Stomach smooth muscle (tissue), 2 donors: ENCODE measurements around the gene MSI1.
"Not testable (repeated sequence)": the region's sequence is repeated elsewhere in the genome, so short reads cannot be mapped to it uniquely, and the experiment has no call there.

Experiments
- H3K27ac ChIP-seq: one replicate; pipeline ENCODE4 v1.7.0; 2013; ENCODE audit warnings: mild to moderate bottlenecking, low read length, inconsistent platforms
- H3K27me3 ChIP-seq, 2 donors: one replicate each; pipeline ENCODE4 v1.7.0; 2013; ENCODE audit warnings: low read length in 2 of 2; ENCODE audit not compliant: insufficient read depth in 2 of 2, control insufficient read depth in 1 of 2
- H3K36me3 ChIP-seq, 2 donors: one replicate each; pipeline ENCODE4 v1.7.0; 2013; ENCODE audit warnings: low read length in 2 of 2; ENCODE audit not compliant: control insufficient read depth in 2 of 2, insufficient read depth in 2 of 2
- H3K4me1 ChIP-seq: one replicate; pipeline ENCODE4 v1.7.0; 2013; ENCODE audit warnings: low read length; ENCODE audit not compliant: control insufficient read depth, insufficient read depth
- H3K4me3 ChIP-seq, 2 donors: one replicate each; pipeline ENCODE4 v1.7.0; 2013; ENCODE audit warnings: low read length in 2 of 2
- H3K9ac ChIP-seq, 2 donors: one replicate each; pipeline ENCODE4 v1.7.0; 2013; ENCODE audit warnings: low read length in 2 of 2, mild to moderate bottlenecking in 1 of 2
- H3K9me3 ChIP-seq, 2 donors: one replicate each; pipeline ENCODE4 v1.7.0; 2013; ENCODE audit warnings: low read length in 2 of 2; ENCODE audit not compliant: control insufficient read depth in 2 of 2
- donor health status: healthy.
- donor health status: Pancreatic carcinoma.

MSI1 gene

DNA sequence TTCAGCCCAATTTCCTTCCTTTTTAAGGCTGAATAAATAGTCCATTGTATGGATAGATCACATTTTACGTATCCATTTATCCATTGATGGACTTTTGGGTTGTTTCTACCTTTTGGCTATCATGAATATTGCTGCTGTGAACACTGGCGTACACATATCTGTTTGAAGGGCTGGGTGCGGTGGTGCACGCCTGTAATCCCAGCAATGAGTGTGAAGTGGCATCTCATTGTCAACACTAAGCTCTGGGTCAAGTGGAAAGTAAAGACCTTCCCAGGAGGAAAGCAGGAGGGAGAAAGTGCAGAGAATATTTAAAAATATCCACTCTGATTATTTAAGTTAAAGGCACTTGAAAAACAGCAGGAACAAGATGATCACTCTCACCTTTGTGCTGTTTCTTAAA lies 29.7 kb downstream of the MSI1 start:
- Histone ChIP-seq H3K9me3 (no peaks in the 10 kb centered on the region), H3K4me1 (no peaks in the 10 kb centered on the region), H3K27me3 (no peaks in the 10 kb centered on the region), H3K36me3 (no peaks in the 10 kb centered on the region), H3K27ac (no peak overlapping the region), H3K4me3 (no peak overlapping the region), H3K9ac (no peak overlapping the region)

DNA sequence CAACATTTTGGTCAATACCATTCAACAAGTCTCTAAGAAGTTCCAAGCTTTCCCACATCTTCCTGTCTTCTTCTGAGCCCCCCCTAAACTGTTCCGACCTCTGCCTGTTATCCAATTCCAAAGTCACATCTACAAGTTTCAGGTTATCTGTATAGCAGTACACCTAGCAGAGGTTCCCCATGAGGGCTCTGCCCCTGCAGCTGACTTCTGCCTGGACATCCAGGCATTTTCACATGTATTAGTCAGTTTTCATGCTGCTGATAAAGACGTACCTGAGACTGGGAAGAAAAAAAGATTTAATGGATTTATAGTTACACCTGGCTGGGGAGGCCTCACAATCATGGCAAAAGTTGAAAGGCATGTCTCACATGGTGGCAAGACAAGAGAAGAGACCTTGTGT lies 31.2 kb downstream of the MSI1 start:
- no peaks in the 10 kb centered on the region for H3K9me3 ChIP-seq

DNA sequence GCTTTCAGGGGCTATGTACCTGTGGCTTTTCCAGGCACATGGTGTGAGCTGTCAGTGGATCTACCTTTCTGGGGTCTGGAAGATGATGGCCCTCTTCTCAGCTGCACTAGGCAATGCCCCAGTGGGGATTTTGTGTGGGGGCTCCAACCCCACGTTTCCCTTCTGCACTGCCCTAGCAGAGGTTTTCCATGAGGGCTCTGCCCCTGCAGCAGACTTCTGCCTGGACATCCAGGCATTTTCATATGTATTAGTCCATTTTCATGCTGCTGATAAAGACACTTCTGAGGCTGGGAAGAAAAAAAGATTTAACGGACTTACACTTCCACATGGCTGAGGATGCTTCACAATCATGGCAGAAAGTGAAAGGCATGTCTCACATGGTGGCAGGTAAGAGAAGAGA lies 32.6 kb downstream of the MSI1 start:
- H3K4me3 ChIP-seq, H3K4me1 ChIP-seq, H3K36me3 ChIP-seq, H3K27me3 ChIP-seq, H3K9me3 ChIP-seq, H3K27ac ChIP-seq, H3K9ac ChIP-seq: not testable (repeated sequence)

More for the DNA sequence above, 31.2 kb downstream of the MSI1 start:
- H3K4me3 ChIP-seq: no peak overlapping the region
- no peak overlapping the region for H3K9ac ChIP-seq
- H3K27ac ChIP-seq: no peak overlapping the region
- H3K4me1 ChIP-seq: no peaks in the 10 kb centered on the region
- H3K27me3 ChIP-seq: no peaks in the 10 kb centered on the region
- H3K36me3 ChIP-seq: no peaks in the 10 kb centered on the region

DNA sequence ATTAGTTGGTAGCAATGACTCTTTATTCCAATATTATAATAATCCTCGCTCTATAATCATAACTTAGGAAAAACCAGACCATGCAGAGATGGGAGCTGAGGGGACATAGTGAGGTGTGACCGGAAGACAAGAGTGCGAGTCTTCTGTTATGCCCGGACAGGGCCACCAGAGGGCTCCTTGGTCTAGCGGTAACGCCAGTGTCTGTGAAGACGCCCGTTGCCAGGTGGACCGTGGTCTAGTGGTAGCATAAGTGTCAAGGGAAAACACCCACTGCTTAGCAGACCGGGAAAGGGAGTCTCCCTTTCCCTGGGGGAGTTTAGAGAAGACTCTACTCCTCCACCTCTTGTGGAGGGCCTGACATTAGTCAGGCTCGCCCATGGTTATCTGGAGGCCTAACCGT lies 33.5 kb downstream of the MSI1 start:
- H3K27me3 ChIP-seq, H3K36me3 ChIP-seq, H3K27ac ChIP-seq, H3K9ac ChIP-seq, H3K4me3 ChIP-seq, H3K9me3 ChIP-seq, H3K4me1 ChIP-seq: not testable (repeated sequence)

DNA sequence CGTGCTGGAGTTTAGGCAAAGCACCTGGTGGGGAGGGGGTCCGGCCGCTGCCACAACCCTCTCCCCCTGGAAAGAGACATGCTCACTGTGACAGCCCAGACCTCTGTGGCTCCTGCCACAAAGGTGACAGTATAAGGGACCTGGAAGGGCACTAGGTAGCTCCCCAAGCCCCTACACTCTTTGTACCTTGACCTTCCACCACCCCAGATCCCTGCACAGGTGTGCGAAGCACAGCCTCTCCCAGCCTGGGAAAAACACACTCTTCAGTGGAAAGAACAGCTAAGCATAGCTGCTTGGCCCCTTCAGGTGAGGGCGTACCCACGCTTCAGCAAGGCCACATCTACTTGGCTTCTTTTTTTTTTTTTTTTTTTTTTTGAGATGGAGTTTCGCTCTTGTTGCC lies 36.4 kb downstream of the MSI1 start:
- Histone ChIP-seq H3K27ac (no peak overlapping the region), H3K27me3 (no peaks in the 10 kb centered on the region), H3K9ac (no peak overlapping the region)

DNA sequence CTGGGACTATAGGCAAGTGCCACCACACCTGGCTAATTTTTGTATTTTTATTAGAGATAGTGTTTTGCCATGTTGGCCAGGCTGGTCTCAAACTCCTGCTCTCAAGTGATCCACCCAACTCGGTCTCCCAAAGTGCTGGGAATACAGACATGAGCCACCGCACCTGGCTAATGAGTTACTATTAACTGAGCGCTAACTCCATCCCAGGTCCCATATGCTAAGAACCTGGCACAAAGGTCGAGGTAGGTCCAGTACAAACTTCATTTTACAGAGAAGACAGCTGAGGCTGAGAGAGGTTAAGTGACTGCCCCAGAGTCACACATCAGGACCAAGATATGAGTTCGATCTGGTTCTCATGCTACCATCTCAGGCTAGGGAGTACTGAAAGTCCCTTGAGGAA lies 36.9 kb downstream of the MSI1 start:
- Histone ChIP-seq H3K27me3 (no peaks in the 10 kb centered on the region), H3K4me1 (no peaks in the 10 kb centered on the region), H3K9me3 (no peaks in the 10 kb centered on the region), H3K27ac (no peak overlapping the region), H3K36me3 (no peaks in the 10 kb centered on the region), H3K9ac (no peak overlapping the region), H3K4me3 (no peak overlapping the region)

More for the DNA sequence above, 36.4 kb downstream of the MSI1 start:
- no peaks in the 10 kb centered on the region for H3K9me3 ChIP-seq
- no peak overlapping the region for H3K4me3 ChIP-seq
- no peaks in the 10 kb centered on the region for H3K36me3 ChIP-seq
- no peaks in the 10 kb centered on the region for H3K4me1 ChIP-seq

DNA sequence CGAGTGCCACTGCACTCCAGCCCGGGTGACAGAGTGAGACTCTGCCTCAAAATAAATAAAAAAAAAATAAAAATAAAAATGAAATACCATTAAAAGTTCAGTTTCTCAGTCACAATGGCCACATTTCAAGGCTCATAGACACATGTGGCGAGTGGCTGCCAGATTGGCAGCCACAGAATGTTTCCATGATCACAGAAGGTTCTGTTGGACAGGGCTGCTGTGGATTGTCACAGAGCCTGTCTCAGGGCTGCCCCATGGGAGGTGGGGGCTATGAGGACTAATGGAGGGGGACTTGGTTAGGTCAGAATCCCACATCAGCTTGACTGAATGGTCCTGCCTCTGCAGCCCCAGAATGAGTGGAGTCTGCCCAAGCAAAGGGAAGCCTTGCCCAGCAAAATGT lies 37.6 kb downstream of the MSI1 start:
- Histone ChIP-seq H3K36me3 (no peaks in the 10 kb centered on the region), H3K27ac (no peak overlapping the region), H3K27me3 (no peaks in the 10 kb centered on the region), H3K9me3 (no peaks in the 10 kb centered on the region), H3K4me1 (no peaks in the 10 kb centered on the region), H3K9ac (no peak overlapping the region), H3K4me3 (no peak overlapping the region)

DNA sequence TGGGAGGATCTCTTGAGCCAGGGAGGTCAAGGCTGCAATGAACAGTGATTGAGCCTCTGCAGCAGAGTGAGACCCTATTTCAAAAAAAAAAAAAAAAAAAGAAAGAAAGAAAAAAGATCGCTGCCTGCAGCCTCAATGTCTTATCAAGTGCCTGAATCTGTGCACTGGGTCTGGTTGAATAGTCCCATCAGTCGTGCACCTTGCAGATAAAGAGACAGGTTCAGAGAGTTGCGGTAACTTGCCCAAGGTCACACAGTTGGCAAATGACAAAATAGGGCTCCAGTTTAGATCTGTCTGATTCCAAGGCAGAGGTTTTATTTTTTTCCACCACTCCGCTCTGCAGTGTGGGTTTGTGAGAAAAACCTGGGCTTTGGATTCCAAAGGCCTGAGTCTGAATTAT lies 40.7 kb downstream of the MSI1 start:
- H3K36me3 ChIP-seq: no peaks in the 10 kb centered on the region

DNA sequence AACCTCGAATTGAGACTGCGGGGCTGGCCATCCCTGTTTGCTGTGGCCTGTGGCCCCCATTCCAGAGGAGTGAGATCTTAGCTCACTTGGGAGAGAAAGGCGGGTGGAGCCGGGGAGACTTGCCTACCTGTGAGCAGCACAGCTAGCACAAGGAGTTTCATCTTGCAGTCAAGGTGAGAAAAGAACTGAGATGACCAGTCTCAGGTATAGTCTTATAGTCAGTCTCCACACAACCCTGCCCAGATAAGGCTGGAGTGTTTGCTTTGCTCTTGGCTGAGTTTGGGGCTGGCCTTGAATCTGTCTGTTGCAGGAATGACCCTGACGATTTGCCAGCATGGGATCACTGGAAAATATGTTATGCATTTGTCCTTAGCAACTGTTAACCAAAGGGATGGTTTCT lies 41.4 kb downstream of the MSI1 start, which contains the start of gene PLA2G1B:
Gene PLA2G1B, minus strand, starts transcription at position 187 of the 400 bp plus-strand sequence. Its CDS starts 26 bp downstream, at position 161.
- no peak within 1 kb of the TSS for H3K4me3 ChIP-seq
- no peaks in the 10 kb centered on the region for H3K36me3 ChIP-seq
- H3K27me3 ChIP-seq: no peaks in the 10 kb centered on the region
- H3K4me1 ChIP-seq: no peaks in the 10 kb centered on the region
- H3K27ac ChIP-seq: no peak within 1 kb of the TSS
- H3K9ac ChIP-seq: no peak within 1 kb of the TSS
- no peaks in the 10 kb centered on the region for H3K9me3 ChIP-seq

More for the DNA sequence above, 40.7 kb downstream of the MSI1 start:
- Histone ChIP-seq H3K4me1 (no peaks in the 10 kb centered on the region), H3K27me3 (no peaks in the 10 kb centered on the region), H3K27ac (no peak overlapping the region), H3K9ac (no peak overlapping the region), H3K4me3 (no peak overlapping the region), H3K9me3 (no peaks in the 10 kb centered on the region)

DNA sequence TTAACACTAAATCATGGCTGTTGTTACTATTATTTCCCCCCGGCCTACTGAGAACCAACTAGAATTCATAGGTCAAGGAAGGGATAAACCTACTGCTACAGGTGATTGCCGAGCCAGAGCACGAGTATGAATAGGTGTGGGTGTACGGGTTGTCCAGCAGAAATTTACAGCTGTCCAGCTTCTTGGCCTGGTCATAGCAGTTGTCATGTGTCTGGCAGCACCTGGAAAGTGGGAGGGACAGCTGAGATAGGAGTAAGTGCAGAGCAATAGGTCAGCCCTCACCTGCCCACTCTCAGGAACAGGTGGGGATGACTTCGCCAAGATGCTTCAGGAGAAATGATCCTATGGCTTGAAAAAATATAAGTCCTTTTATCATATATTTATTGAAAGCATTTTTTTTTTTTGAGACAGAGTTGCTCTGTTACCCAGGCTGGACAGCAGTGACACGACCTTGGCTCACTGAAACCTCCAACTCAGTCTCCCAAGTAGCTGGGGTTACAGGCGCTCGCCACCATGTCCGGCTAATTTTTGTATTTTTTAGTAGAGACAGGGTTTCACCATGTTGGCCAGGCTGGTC lies 44.0 kb downstream of the MSI1 start:
- no peak overlapping the region for H3K27ac ChIP-seq
- no peak overlapping the region for H3K4me3 ChIP-seq
- no peaks in the 10 kb centered on the region for H3K9me3 ChIP-seq
- no peaks in the 10 kb centered on the region for H3K4me1 ChIP-seq
- peaks cover 0 to 2% of the 10 kb centered on the region in 2 donors for H3K27me3 ChIP-seq
- no peaks in the 10 kb centered on the region for H3K36me3 ChIP-seq
- H3K9ac ChIP-seq: no peak overlapping the region

DNA sequence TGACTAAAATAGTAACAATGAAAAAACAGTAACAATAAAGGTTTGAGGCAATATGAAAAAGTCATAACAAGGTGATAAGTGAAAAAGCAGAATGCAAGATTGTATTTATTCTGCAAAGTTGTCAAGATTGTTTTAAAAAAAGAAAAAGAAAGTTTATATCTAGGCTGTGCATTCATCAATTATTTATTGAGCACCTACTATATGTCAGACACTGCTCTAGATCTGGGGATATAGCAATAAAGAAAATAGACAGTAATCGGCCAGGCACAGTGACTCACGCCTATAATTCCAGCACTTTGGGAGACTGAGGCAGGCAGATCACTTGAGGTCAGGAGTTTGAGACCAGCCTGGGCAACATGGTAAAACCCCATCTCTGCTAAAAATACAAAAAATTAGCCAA lies 45.2 kb downstream of the MSI1 start:
- Histone ChIP-seq H3K4me3 (no peak overlapping the region), H3K36me3 (no peaks in the 10 kb centered on the region), H3K9ac (no peak overlapping the region), H3K4me1 (no peaks in the 10 kb centered on the region), H3K27me3 (peaks cover 0 to 2% of the 10 kb centered on the region in 2 donors), H3K9me3 (no peaks in the 10 kb centered on the region), H3K27ac (no peak overlapping the region)
